H9 (cell line): ENCODE measurements around the gene NPDC1. TPM values are rescaled to one million over a fixed set of nuclear protein-coding genes. Genes with fewer than 3 reads are reported as not detected.

Source experiments
- DNase-seq: peaks from one replicate; pipeline ENCODE4 v3.0.0-alpha.2; 2017
- H2AFZ ChIP-seq: one replicate; pipeline ENCODE4 v1.6.1; 2013; ENCODE audit warnings: mild to moderate bottlenecking, low read length, control low read depth, moderate library complexity
- H2AK5ac ChIP-seq: 2 replicates; pipeline ENCODE4 v1.6.1; 2013; ENCODE audit warnings: low read length, control low read depth, mixed read lengths; ENCODE audit not compliant: insufficient read length
- H2BK120ac ChIP-seq: one replicate; pipeline ENCODE4 v1.6.1; 2013; ENCODE audit warnings: low read depth, mild to moderate bottlenecking, low read length, control low read depth, inconsistent platforms; ENCODE audit not compliant: poor library complexity, severe bottlenecking
- H2BK12ac ChIP-seq: 2 replicates; pipeline ENCODE4 v1.6.1; 2013; ENCODE audit warnings: low read length, control low read depth, mixed read lengths, low read depth; ENCODE audit not compliant: insufficient read length
- H2BK15ac ChIP-seq: 2 replicates; pipeline ENCODE4 v1.6.1; 2013; ENCODE audit warnings: low read depth, low read length, control low read depth
- H2BK20ac ChIP-seq: one replicate; pipeline ENCODE4 v1.6.1; 2013; ENCODE audit warnings: low read depth, mild to moderate bottlenecking, low read length, control low read depth, inconsistent platforms; ENCODE audit not compliant: poor library complexity, severe bottlenecking
- H2BK5ac ChIP-seq: 2 replicates; pipeline ENCODE4 v1.6.1; 2013; ENCODE audit warnings: low read length, control low read depth, mixed read lengths; ENCODE audit not compliant: insufficient read length
- H3K14ac ChIP-seq: 2 replicates; pipeline ENCODE4 v1.6.1; 2013; ENCODE audit warnings: low read length, control low read depth; ENCODE audit not compliant: insufficient read depth
- H3K18ac ChIP-seq: 2 replicates; pipeline ENCODE4 v1.6.1; 2013; ENCODE audit warnings: low read depth, mild to moderate bottlenecking, mixed read lengths, low read length, control low read depth; ENCODE audit not compliant: insufficient read length
- H3K23ac ChIP-seq: 2 replicates; pipeline ENCODE4 v1.6.1; 2013; ENCODE audit warnings: low read length, control low read depth, mixed read lengths, low read depth; ENCODE audit not compliant: insufficient read length
- H3K23me2 ChIP-seq: 2 replicates; pipeline ENCODE4 v1.6.1; 2013; ENCODE audit warnings: low read depth, mild to moderate bottlenecking, mixed read lengths, low read length, control low read depth; ENCODE audit not compliant: insufficient read length, poor library complexity, severe bottlenecking
- H3K27ac ChIP-seq: 2 replicates; pipeline ENCODE4 v1.5.1; 2013; ENCODE audit warnings: low read length, control low read depth, mixed read lengths, low read depth; ENCODE audit not compliant: insufficient read length
- H3K27me3 ChIP-seq: 2 replicates; pipeline ENCODE4 v1.6.1; 2013; ENCODE audit warnings: low read length, control low read depth, inconsistent platforms; ENCODE audit not compliant: insufficient read depth
- H3K4ac ChIP-seq: 2 replicates; pipeline ENCODE4 v1.6.1; 2013; ENCODE audit warnings: low read depth, mild to moderate bottlenecking, control low read depth, inconsistent platforms, low read length, moderate library complexity
- H3K4me1 ChIP-seq: 2 replicates; pipeline ENCODE4 v1.6.1; 2013; ENCODE audit warnings: low read length, control low read depth, inconsistent platforms; ENCODE audit not compliant: insufficient read depth
- H3K4me2 ChIP-seq: 2 replicates; pipeline ENCODE4 v1.6.1; 2013; ENCODE audit warnings: low read length, control low read depth, mixed read lengths; ENCODE audit not compliant: insufficient read length, insufficient read depth
- H3K56ac ChIP-seq: 2 replicates; pipeline ENCODE4 v1.6.1; 2013; ENCODE audit warnings: low read depth, mild to moderate bottlenecking, mixed read lengths, low read length, control low read depth; ENCODE audit not compliant: insufficient read length
- H3K79me1 ChIP-seq: 2 replicates; pipeline ENCODE4 v1.6.1; 2013; ENCODE audit warnings: low read depth, mild to moderate bottlenecking, moderate library complexity, low read length, control low read depth, inconsistent platforms; ENCODE audit not compliant: insufficient read depth, poor library complexity, severe bottlenecking
- H3K79me2 ChIP-seq: 2 replicates; pipeline ENCODE4 v1.6.1; 2013; ENCODE audit warnings: low read length, control low read depth, inconsistent platforms; ENCODE audit not compliant: insufficient read depth
- H3K9ac ChIP-seq: 2 replicates; pipeline ENCODE4 v1.6.1; 2013; ENCODE audit warnings: low read length, control low read depth, mixed read lengths; ENCODE audit not compliant: insufficient read length; ENCODE audit errors: extremely low read depth
- H3K9me3 ChIP-seq: one replicate; pipeline ENCODE4 v1.6.1; 2013; ENCODE audit warnings: low read depth, low read length, inconsistent platforms; ENCODE audit not compliant: control insufficient read depth
- H3T11ph ChIP-seq: one replicate; pipeline ENCODE4 v1.6.1; 2013; ENCODE audit warnings: mild to moderate bottlenecking, low read length, control low read depth, inconsistent platforms
- H4K20me1 ChIP-seq: one replicate; pipeline ENCODE4 v1.6.1; 2013; ENCODE audit not compliant: control insufficient read depth, insufficient read length, insufficient read depth
- H4K5ac ChIP-seq: 2 replicates; pipeline ENCODE4 v1.6.1; 2013; ENCODE audit warnings: low read depth, mild to moderate bottlenecking, mixed read lengths, low read length, control low read depth; ENCODE audit not compliant: insufficient read length
- H4K8ac ChIP-seq: replicated peaks from 2 replicates; pipeline ENCODE4 v1.6.1; 2013; ENCODE audit warnings: low read length, control low read depth, mixed read lengths, low read depth; ENCODE audit not compliant: insufficient read length
- H4K91ac ChIP-seq: 2 replicates; pipeline ENCODE4 v1.6.1; 2013; ENCODE audit warnings: low read depth, mild to moderate bottlenecking, moderate library complexity, mixed read lengths, low read length, control low read depth; ENCODE audit not compliant: insufficient read length
- H3K27ac Mint-ChIP-seq, 3 experiments: 2 replicates in 2 of 3; 3 replicates in 1 of 3; pipeline ENCODE4 v1.8.0; 2020 to 2021; ENCODE audit warnings: mixed read lengths in 3 of 3, mild to moderate bottlenecking in 1 of 3, moderate library complexity in 1 of 3
- H3K27me3 Mint-ChIP-seq: 2 replicates; pipeline ENCODE4 v1.8.0; 2021; ENCODE audit warnings: low read depth, mild to moderate bottlenecking, moderate library complexity, mixed read lengths
- H3K36me3 Mint-ChIP-seq, 3 experiments: 2 replicates in 2 of 3; 3 replicates in 1 of 3; pipeline ENCODE4 v1.8.0; 2020 to 2021; ENCODE audit warnings: low read depth in 3 of 3, mixed read lengths in 3 of 3; ENCODE audit not compliant: insufficient read depth in 1 of 3
- H3K4me1 Mint-ChIP-seq, 2 experiments: 2 replicates each; pipeline ENCODE4 v1.8.0; 2020; ENCODE audit warnings: mixed read lengths in 2 of 2
- H3K4me3 Mint-ChIP-seq, 2 experiments: 2 replicates in 1 of 2; 3 replicates in 1 of 2; pipeline ENCODE4 v1.8.0; 2020 to 2021; ENCODE audit warnings: mild to moderate bottlenecking in 2 of 2, mixed read lengths in 2 of 2, moderate library complexity in 1 of 2
- H3K9me3 Mint-ChIP-seq, 2 experiments: 2 replicates in 1 of 2; 3 replicates in 1 of 2; pipeline ENCODE4 v1.8.0; 2020; ENCODE audit warnings: mild to moderate bottlenecking in 2 of 2, mixed read lengths in 2 of 2, moderate library complexity in 1 of 2
- CTCF ChIP-seq: fragments of 200-600 bp; sonication (generic); conservative IDR thresholded peaks from 3 replicates; pipeline ENCODE4 v1.8.0; 2021; ENCODE audit warnings: antibody characterized with exemption, mild to moderate bottlenecking
- WGBS: extraction: QIAGEN DNeasy Blood & Tissue Kit; methylation state at CpG from one replicate; pipeline ENCODE4 v1.1.7; 2013; ENCODE audit warnings: missing lambda C conversion rate, low lambda C conversion rate, mixed read lengths; ENCODE audit not compliant: insufficient read length; ENCODE audit errors: extremely low coverage; 5-methylcytosine and 5-hydroxymethylcytosine counted together
- total RNA-seq: library from RNA; stranded (reverse); gene quantifications from 2 replicates; pipeline ENCODE4 v1.2.1, GENCODE V29; 2021

The NPDC1 gene
- total RNA-seq, 1 experiment from 2014 or later, result 57.6 TPM

- Histone ChIP-seq H4K91ac (no peak overlapping the region), H2BK15ac (no peak overlapping the region; the same call in 1 of the 2 replicates), H3K4ac (no peak overlapping the region), H3K56ac (no peak overlapping the region), H2BK20ac (no peak overlapping the region), H3K14ac (no peak overlapping the region; the same call in 1 of the 2 replicates), H3K4me1 (peaks cover 3% of the 10 kb centered on the region; the same call in 1 of the 2 replicates), H4K5ac (no peak overlapping the region), H3K4me2 (peak overlapping the region; percentile 77), H3K27me3 (peaks cover 7% of the 10 kb centered on the region; the same call in 1 of the 2 replicates), H3K23me2 (peaks cover 17% of the 10 kb centered on the region), H2AK5ac (no peak overlapping the region), H3K23ac (no peak overlapping the region), H3K79me1 (no peaks in the 10 kb centered on the region), H3K79me2 (no peaks in the 10 kb centered on the region), H4K20me1 (peaks cover 3% of the 10 kb centered on the region), H2BK5ac (no peak overlapping the region), H3K27ac (no peak overlapping the region), H3K18ac (no peak overlapping the region), H3T11ph (no peak overlapping the region), H2AFZ (no peak overlapping the region), H4K8ac (no peak overlapping the region), H2BK120ac (no peak overlapping the region), H3K9ac (no peak overlapping the region), H2BK12ac (no peak overlapping the region), H3K9me3 (no peaks in the 10 kb centered on the region)
- H3K27ac Mint-ChIP-seq, result no peak overlapping the region
- DNase-seq, result no peak
- no CpG with 5 or more reads among the region's 13 CpGs for WGBS
- H3K27me3 Mint-ChIP-seq, result peaks cover 44% of the 10 kb centered on the region
- H3K4me1 Mint-ChIP-seq, result peaks cover 18 to 31% of the 10 kb centered on the region in 2 experiments
- no peaks in the 10 kb centered on the region; a peak in 1 of 7 replicates for H3K36me3 Mint-ChIP-seq
- TF ChIP-seq CTCF, result no peak
- H3K4me3 Mint-ChIP-seq, result peak overlapping the region in 1 of 2 experiments; percentile 68; a peak in 1 of 5 replicates
- no peaks in the 10 kb centered on the region; a peak in 1 of 5 replicates for H3K9me3 Mint-ChIP-seq
Measured at GRCh38 chr9:137079401-137079787, 33.4 kb upstream of the NPDC1 start.
